Mucosa of descending colon (tissue), 3 donors: Measurements from ENCODE around the gene RELN. TPM values are rescaled to one million over a fixed set of nuclear protein-coding genes. Genes with fewer than 3 reads are reported as not detected.

Experiments used
- ATAC-seq: fragments of 200-7000 bp; cut with Tn5 transposase; one replicate; pipeline ENCODE4 v1.9.1; 2020; ENCODE audit warnings: mild to moderate bottlenecking, moderate library complexity
- DNase-seq, 3 donors: peaks; one replicate each; pipeline ENCODE4 v3.0.0-alpha.2; 2020
- H3K36me3 ChIP-seq: fragments of 200-600 bp; one replicate; pipeline ENCODE4 v1.8.0; 2021; ENCODE audit warnings: low read depth, mild to moderate bottlenecking
- H3K4me1 ChIP-seq: fragments of 200-600 bp; one replicate; pipeline ENCODE4 v1.8.0; 2021; ENCODE audit warnings: low read depth, mild to moderate bottlenecking
- H3K4me3 ChIP-seq: fragments of 200-600 bp; one replicate; pipeline ENCODE4 v1.8.0; 2021; ENCODE audit warnings: mild to moderate bottlenecking
- H3K9me3 ChIP-seq: fragments of 200-600 bp; one replicate; pipeline ENCODE4 v1.8.0; 2021; ENCODE audit warnings: mild to moderate bottlenecking
- intact Hi-C, 2 donors: fragments of 100-400 bp; cut with DNase I in 1 of 2; cut with micrococcal nuclease in 1 of 2; formaldehyde crosslinking; loops; one replicate each; pipeline versions ENCODE4 v1.11.0 to v1.11.1; 2022; cut with DNase I, micrococcal nuclease
- total RNA-seq, 3 donors: library from RNA; stranded (reverse); fragmentation: NEBNext Ultra II Directional in 2 of 3; extraction: Animal tissue kit (Norgen Biotek cat#: 25700) in 2 of 3; gene quantifications; one replicate each; pipeline versions ENCODE4 v1.2.1 to v1.2.4, GENCODE V29; 2021 to 2023
- TF ChIP-seq, protein P1 (sequence below): fragments of 200-600 bp; IDR thresholded peaks from one replicate; pipeline ENCODE4 v1.8.0; 2022; ENCODE audit warnings: antibody characterized with exemption, mild to moderate bottlenecking
- donor health status: DM: no; HTN: no; CAD: no; lungs with moderate emphysema.
- donor health status: DM: no; HTN: no; CAD: no.
- donor health status: DM: no; HTN: yes; CAD: no.

RELN gene
- total RNA-seq, 3 donors from 2014 or later, result 1.1 to 4.4 (median 2.4) TPM

DNA sequence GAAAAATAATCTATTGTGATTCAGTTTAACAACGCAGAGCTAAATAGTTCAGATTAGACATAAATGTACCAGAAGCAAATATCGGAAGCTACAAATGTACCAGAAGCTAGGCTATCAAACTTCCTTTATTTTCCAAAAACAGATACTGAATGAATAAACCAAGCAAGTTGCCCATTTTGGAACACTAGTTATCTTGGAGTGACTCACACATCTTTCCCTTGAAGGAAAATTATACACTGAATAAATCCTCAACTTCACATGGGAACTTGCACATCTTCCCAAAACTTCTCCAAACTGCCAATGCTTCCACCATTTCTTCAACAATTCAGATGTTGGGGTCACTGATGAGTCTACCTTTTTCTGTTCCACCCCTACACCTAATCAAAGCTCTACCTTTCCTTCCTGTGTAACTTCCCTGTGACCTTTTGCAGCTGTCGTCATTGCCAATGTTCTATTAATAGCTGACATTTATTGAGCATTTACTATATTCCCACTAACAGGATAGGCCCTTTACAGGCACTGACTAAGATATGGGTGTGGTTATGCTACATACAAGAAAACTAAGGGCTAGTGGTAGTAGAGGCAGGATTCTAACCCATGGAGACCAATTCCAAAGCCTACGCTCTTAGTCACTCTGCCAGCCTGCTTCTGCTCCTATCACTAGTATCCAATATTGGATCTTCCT is 22.7 kb downstream of the RELN start:
- ATAC-seq, result no peak
- no peaks in the 10 kb centered on the region for H3K4me1 ChIP-seq
- no peaks in the 10 kb centered on the region for H3K36me3 ChIP-seq
- TF ChIP-seq, protein P1, sequence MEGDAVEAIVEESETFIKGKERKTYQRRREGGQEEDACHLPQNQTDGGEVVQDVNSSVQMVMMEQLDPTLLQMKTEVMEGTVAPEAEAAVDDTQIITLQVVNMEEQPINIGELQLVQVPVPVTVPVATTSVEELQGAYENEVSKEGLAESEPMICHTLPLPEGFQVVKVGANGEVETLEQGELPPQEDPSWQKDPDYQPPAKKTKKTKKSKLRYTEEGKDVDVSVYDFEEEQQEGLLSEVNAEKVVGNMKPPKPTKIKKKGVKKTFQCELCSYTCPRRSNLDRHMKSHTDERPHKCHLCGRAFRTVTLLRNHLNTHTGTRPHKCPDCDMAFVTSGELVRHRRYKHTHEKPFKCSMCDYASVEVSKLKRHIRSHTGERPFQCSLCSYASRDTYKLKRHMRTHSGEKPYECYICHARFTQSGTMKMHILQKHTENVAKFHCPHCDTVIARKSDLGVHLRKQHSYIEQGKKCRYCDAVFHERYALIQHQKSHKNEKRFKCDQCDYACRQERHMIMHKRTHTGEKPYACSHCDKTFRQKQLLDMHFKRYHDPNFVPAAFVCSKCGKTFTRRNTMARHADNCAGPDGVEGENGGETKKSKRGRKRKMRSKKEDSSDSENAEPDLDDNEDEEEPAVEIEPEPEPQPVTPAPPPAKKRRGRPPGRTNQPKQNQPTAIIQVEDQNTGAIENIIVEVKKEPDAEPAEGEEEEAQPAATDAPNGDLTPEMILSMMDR, result no peak
- intact Hi-C loops, result no loop called here
- DNase-seq, result no peak
- H3K4me3 ChIP-seq, result no peak overlapping the region
- no peaks in the 10 kb centered on the region for H3K9me3 ChIP-seq

DNA sequence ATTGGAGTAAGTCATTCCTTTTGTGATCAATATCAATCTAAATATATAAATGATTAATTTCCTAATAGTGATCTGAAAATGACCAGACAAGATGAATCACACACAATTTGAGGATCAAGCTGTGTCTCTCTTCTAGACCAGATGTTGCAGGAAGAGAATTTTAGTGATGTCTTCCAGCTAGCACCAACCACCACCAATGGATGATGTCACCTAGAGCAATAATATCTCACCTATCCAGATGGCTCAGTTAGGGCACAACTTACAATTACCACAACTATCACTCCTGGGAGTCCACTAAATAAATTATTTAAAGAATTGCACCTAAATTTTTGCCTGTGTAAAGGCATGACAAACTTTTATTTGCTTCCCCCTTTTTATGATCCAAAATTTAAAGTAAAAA is 25.2 kb downstream of the RELN start:
- Histone ChIP-seq H3K4me1 (no peaks in the 10 kb centered on the region), H3K36me3 (no peaks in the 10 kb centered on the region), H3K4me3 (no peak overlapping the region), H3K9me3 (no peaks in the 10 kb centered on the region)
- no peak for DNase-seq
- intact Hi-C loops, result no loop called here
- ATAC-seq, result no peak
- TF ChIP-seq, protein P1, result no peak

DNA sequence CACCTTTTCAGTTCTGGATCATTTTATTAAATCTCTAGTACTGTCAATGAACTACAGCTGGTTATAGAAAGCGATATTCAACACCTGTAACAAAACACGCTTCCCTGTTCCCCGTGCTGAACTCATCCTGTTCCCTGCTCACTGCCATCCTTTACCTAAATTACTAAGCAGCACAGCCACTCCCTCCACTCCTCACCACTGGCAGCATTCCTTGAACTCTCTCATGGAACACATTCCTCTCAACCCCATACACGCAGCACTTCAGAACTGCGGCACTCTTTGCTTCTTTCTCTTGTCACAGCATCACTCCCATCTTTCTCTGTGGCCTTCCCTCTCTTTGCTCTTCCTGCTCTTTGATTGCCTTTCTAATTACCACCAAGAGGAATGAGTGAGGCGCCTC is 27.4 kb downstream of the RELN start:
- H3K4me3 ChIP-seq, result no peak overlapping the region
- ATAC-seq (no peak), DNase-seq (no peak)
- TF ChIP-seq, protein P1, result no peak
- intact Hi-C loops, result no loop called here
- H3K4me1 ChIP-seq, result no peaks in the 10 kb centered on the region
- no peaks in the 10 kb centered on the region for H3K9me3 ChIP-seq
- no peaks in the 10 kb centered on the region for H3K36me3 ChIP-seq

DNA sequence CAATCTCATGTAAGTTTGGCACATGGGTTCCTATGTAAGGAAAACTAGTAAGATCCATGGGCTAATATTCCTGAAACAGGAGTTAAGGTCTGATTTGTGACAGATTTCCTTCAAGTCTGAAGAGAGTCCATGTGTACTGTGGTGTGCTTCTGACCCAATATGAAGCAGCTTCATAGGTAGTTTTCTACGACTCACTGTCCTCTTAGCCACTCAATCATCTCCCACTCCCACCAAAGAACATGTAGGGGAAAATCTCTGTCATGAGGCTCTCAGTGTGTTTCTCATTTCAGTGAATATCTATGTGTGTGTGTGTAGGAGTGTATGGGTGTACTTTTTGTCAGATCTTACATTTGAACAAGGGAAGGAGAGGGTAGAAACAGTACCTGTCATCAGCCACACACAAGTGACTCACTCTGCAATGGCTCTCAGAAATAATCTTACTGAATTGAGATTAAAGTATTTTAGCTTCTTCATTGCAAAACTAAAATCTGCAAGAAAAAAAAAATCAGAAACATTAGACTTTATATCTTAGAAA is 31.1 kb downstream of the RELN start:
- ATAC-seq, result no peak
- intact Hi-C loops, result no loop called here

DNA sequence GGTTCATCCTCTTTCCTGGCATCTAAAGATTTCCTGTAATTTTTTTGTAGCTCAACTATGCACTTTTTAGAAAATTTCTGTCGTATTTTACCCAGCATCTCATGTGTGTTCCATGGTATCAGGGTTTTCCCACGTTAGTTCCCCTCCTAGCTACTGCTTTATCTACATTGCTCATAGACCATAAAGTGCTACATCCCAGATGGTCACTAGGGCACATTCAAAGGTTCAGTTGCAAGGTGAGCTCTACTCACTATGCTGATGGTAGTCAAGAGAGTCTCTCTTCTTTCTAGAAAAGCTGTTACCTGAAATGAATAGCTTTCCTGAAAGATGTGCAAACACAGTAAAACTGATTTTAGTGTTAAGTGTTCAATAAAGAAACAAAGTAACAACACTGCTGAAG is 33.5 kb downstream of the RELN start:
- ATAC-seq (no peak), DNase-seq (no peak)
- no peaks in the 10 kb centered on the region for H3K4me1 ChIP-seq
- no peak overlapping the region for H3K4me3 ChIP-seq
- intact Hi-C loops, result no loop called here
- no peaks in the 10 kb centered on the region for H3K9me3 ChIP-seq
- TF ChIP-seq, protein P1, result no peak
- no peaks in the 10 kb centered on the region for H3K36me3 ChIP-seq

More for the DNA sequence above, 31.1 kb downstream of the RELN start:
- Histone ChIP-seq H3K4me1 (no peaks in the 10 kb centered on the region), H3K36me3 (no peaks in the 10 kb centered on the region), H3K9me3 (no peaks in the 10 kb centered on the region), H3K4me3 (no peak overlapping the region)
- no peak for DNase-seq
- TF ChIP-seq, protein P1, result no peak
